NCI-H146 (cell line): ENCODE results near the gene ANKRD40.
A peak's percentile ranks its signal among the peaks of the same experiment; 100 is the strongest.
"Not testable (repeated sequence)": the region's sequence is repeated elsewhere in the genome, so short reads cannot be mapped to it uniquely, and the experiment has no call there.

Source experiments
- DNase-seq: peaks from one replicate; lab custom pipeline; 2025; lab: John Stamatoyannopoulos, UW

Gene ANKRD40

GRCh38 chr17:50710650-50711049 lies 2.9 kb upstream of the ANKRD40 start:
- no peak for DNase-seq

DNA sequence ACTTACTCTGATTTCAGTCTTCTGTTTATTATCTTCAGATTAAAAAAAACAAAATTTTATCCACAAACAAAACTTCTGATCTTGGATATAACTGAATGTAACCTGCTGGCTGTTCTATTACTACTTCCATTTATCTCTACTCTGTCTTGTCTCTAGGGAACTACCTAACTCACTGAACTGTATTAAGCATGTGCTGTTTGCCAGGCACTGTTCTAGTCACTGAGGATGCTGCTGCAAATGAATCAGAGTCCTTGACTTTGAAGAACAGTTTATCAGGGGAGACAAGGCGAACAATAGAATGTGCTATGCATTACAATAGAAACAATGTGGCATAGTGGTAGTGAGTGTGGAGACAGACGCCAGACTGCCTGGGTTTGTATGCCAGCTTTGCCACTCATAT lies 2.3 kb upstream of the ANKRD40 start:
- DNase-seq: no peak

GRCh38 chr17:50709053-50709452 lies 1.3 kb upstream of the ANKRD40 start:
- DNase-seq: not testable (repeated sequence)

GRCh38 chr17:50708050-50709000 lies 611 bp upstream of the ANKRD40 start:
- DNase-seq: peak; percentile 49

GRCh38 chr17:50703162-50703561 lies 4.6 kb downstream of the ANKRD40 start:
- no peak for DNase-seq

DNA sequence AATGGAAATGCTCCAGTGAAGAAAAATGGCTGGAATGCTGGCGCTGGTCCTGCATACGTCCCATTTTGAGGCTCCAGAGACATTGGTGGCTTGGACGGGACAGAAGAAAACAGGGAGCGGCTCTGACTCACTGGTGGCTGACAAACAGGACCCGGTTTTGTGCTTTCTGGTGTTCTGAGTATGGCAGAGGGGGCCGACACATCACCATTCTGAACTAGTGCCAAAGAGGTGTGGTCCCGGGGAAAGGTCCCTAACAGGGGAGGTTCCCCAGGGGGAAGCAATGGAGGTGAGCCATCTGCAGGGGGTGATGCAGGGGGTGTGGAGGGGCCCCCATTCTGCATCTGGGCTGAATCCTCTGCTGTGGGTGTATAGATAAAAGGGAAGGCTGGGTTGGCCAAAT lies 8.3 kb downstream of the ANKRD40 start:
- DNase-seq: no peak

GRCh38 chr17:50697663-50698272 lies 9.9 kb downstream of the ANKRD40 start:
- no peak for DNase-seq

GRCh38 chr17:50697062-50697461 lies 10.7 kb downstream of the ANKRD40 start:
- no peak for DNase-seq

GRCh38 chr17:50696365-50696879 lies 11.3 kb downstream of the ANKRD40 start:
- no peak for DNase-seq

DNA sequence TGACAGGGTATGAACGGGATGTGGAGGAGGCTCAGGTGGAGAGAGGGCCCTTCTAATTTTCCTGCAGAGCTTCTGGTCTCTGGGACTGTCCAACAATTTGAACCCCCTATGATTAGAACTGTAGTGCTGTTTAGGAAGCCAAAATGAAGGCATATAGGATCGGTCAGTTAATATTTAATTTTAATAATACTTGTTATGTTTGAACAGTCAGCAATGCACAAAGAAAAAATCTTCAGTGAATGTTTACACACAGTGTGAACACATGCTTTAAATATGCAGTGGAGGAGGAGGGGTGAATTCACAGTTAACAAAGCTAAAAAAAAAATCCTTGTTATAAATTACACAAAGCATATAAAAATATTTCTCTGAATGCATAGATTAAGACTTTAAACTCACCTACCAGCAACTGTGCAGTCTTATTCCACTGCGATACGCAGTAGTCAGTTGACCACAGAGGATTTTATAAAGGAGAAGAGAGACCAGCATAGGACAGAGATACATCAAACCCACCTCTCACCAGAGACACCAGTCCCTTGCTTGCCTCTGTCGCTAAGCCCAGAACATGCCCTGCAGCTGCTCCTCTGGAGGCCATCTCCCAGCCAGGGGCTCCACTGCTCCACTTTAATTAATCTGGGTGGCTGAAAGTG lies 14.6 kb downstream of the ANKRD40 start:
- no peak for DNase-seq

DNA sequence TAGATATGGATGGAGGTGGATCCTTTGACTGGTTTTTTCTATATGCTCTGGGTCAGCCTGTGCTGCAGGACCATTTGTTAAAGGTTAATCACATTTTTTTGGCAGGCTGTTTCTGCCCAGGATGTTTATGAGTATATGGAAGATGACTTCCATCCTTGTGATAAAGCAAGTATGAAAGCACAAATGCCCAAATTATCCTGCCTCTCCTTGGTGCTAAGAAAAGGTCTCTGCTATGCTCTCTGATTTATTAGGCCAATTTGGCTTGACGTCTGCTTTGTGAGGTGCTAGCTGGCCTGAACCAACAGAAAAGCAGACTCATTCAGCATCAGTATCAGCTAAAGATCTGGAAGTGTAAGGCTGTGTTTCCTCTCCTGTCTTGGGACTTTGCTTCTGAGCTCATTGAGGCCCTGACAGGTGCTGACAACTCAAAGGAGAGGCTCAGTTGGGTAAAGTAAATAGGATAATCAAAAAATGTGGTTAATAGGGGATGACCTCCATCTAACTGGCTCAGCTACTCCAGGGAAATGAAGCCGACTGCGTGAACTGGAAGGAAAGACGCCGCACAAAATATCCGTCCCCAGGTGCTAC lies 15.2 kb downstream of the ANKRD40 start:
- no peak for DNase-seq

DNA sequence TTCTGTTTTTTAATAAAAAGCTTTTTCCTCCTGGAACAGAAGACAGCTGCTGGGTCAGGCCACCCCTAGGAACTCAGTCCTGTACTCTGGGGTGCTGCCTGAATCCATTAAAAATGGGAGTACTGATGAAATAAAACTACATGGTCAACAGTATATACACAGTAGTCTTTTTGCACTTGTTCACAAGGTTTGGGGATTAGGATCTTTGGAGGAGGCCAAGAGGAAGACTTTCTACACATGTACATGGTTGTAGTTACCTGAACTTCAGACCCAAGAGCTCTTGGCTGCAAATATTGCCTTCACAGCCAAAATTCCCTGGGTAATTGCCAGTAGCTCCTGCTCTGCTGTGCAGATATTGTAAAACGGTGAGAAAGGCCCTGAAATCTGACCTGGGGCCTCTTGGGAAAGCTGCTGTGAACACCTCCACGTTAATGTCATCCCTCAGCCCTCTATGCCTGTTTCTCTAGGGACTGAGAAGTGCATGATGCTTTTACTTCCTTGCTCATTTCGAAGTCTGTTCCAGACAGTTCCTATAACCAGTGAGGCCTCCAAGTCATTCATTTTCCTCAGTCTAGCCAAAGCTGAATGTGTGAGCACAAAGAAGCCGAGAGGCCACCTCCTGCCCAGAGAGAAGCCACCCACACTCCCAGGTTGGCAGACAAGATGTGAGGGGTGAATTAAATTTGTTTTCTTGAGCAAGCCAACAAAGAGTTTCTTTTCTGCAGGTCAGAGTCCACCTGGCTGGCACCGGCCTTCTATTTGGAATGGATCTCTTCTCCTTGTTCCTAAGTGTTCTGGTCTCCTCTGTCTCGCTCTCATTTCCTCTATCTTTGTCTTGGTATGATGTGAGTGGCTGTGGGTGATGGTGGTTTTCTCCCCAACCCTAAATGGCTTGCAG lies 15.9 kb downstream of the ANKRD40 start:
- no peak for DNase-seq

DNA sequence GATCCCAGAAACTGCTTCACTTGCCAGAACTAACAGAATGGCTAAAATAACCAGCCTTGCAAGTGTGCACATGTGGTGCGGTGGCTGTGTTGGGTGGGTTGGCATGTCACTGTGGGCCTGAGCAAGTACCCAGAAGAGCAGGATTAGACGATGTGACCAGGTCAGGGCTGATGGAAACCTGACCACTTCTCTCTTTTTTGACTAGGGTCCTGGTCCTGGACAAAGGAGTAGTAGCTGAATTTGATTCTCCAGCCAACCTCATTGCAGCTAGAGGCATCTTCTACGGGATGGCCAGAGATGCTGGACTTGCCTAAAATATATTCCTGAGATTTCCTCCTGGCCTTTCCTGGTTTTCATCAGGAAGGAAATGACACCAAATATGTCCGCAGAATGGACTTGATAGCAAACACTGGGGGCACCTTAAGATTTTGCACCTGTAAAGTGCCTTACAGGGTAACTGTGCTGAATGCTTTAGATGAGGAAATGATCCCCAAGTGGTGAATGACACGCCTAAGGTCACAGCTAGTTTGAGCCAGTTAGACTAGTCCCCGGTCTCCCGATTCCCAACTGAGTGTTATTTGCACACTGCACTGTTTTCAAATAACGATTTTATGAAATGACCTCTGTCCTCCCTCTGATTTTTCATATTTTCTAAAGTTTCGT lies 16.7 kb downstream of the ANKRD40 start:
- no peak for DNase-seq

DNA sequence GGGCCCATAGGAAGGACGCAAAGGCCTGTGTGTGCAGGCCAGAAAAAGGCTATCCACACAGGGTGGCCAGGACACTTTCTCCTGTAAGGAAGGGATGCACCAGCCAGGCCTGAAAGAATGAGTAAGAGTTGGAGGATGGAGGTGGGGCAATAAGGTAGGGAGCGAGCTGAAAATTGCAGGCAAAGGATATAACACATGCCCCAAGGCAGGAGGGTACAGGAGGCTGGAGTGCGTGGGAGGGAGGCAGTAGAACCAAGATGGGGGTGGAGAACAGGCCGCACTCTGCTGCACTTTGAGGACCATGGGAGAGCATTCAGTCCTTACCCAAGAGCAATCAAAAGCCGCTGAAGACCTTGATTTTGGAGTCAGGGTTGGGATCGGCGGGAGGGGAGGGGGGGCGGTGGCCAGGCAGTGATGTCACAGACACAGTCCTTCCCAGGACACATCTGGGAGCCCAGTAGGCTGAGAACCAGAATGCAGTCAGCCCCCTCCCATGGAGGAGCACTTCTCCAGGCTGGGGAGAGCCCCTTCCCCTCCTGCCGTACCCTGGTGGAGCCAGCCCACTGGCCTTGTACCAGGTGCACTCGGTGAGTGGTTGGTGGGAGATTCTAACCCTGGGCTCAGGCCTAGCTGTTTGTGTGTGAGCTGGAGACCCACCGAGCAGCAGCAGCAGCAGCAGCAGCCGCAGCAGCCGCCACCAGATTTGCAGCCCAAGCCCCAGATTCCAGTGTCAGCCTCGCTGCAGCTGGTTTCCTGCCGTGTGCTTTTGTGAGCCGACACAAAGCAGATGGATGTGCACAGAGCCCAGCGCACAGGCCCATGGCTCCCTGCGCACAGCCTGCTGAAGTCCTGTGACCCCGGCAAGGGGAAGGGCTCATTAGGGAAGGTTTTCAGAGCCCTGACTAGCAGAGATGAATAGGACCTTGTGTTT lies 17.5 kb downstream of the ANKRD40 start:
- no peak for DNase-seq

DNA sequence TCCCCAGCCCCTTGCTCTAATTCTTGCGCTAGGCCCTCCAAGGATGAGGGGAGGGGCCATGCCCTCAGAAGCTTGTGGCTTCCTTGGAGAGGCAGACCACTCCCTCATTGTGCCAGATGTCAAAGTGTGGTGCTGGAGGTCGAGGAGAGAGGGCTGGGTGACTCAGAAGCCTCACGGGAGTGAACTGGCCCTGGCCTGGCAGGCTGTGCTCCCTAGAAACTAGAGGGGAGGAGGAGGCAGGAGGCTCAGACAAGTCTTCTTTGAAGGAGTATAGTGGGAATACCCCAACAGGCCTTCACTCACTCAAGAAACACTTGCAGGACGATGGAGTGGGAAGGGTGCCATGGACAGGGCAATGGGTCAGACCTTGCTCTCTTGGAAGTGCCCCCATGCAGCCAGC lies 18.5 kb downstream of the ANKRD40 start:
- no peak for DNase-seq

DNA sequence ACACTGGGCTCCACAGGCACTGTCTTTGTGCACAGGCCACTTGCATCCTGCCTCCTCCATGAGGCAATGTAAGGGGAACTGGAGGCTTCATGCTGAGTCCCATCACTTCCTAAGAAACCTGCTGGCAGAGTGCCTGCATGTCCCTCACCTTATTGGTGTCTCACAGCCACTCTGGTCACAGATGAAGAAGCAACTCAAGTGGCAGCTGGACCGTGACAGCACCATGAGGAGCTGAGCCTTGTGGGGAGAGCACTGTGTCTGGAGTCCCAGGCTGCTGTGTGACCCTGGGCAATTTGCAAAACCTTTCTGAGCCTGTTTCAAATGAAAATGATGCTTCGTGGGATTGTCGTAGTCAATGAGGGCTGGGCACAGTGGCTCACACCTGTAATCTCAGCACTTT lies 19.5 kb downstream of the ANKRD40 start:
- DNase-seq: no peak

GRCh38 chr17:50687200-50688066 lies 20.3 kb downstream of the ANKRD40 start:
- no peak for DNase-seq

GRCh38 chr17:50686494-50687199 lies 21.1 kb downstream of the ANKRD40 start:
- no peak for DNase-seq
